Panc1 (cell line): ENCODE results near the gene OR10A4. TPM values are rescaled to one million over a fixed set of nuclear protein-coding genes. Genes with fewer than 3 reads are reported as not detected.
A peak's percentile ranks its signal among the peaks of the same experiment; 100 is the strongest.

Source experiments
- ATAC-seq: fragments of 200-7000 bp; cut with Tn5 transposase; 2 replicates; pipeline ENCODE4 v1.9.1; 2020; ENCODE audit warnings: mild to moderate bottlenecking, moderate library complexity
- BruUV-seq: library from RNA; stranded (reverse); fragments of 400-500 nt; replicated peaks from 2 replicates; lab custom pipeline; 2021; lab: Mats Ljungman, UMichigan
- CTCF ChIA-PET: fragments of 300-600 bp; sonication (Branson Sonifier 250); formaldehyde crosslinking; loops from one replicate; lab custom pipeline; 2022; ENCODE audit warnings: antibody characterized with exemption; lab: Charles Lee
- POLR2A ChIA-PET: fragments of 300-600 bp; sonication (Branson Sonifier 250); formaldehyde crosslinking; loops from one replicate; lab custom pipeline; 2022; ENCODE audit warnings: antibody characterized with exemption; lab: Charles Lee
- DNase-seq: peaks from one replicate; pipeline ENCODE4 v3.0.0-alpha.2; 2010; ENCODE audit warnings: low read depth, low spot score
- H3K27ac ChIP-seq: 2 replicates; pipeline ENCODE4 v1.5.1; 2011; ENCODE audit warnings: mild to moderate bottlenecking, low read length, inconsistent platforms
- H3K27me3 ChIP-seq: fragments of 200-500 bp; sonication (Bioruptor generic); 2 replicates; pipeline ENCODE4 v1.6.0; 2014; ENCODE audit warnings: low read length, inconsistent platforms; ENCODE audit not compliant: control insufficient read depth, insufficient read depth
- H3K36me3 ChIP-seq: fragments of 200-500 bp; sonication (Bioruptor generic); 2 replicates; pipeline ENCODE4 v1.5.1; 2014; ENCODE audit warnings: inconsistent platforms, mild to moderate bottlenecking, low read length, moderate library complexity; ENCODE audit not compliant: control insufficient read depth, insufficient read depth
- H3K4me1 ChIP-seq: 2 replicates; pipeline ENCODE4 v1.5.1; 2011; ENCODE audit warnings: inconsistent platforms, mild to moderate bottlenecking, low read length, moderate library complexity; ENCODE audit not compliant: control insufficient read depth, insufficient read depth
- H3K4me3 ChIP-seq, 2 experiments: 2 replicates each; pipeline ENCODE4 v1.5.1; 2011 to 2012; ENCODE audit warnings: low read depth in 2 of 2, low read length in 2 of 2, mild to moderate bottlenecking in 2 of 2, inconsistent platforms in 1 of 2, moderate library complexity in 1 of 2
- H3K9me3 ChIP-seq: fragments of 200-500 bp; sonication (Bioruptor generic); 2 replicates; pipeline ENCODE4 v1.5.1; 2014; ENCODE audit warnings: low read depth, mild to moderate bottlenecking, inconsistent platforms, low read length, moderate library complexity; ENCODE audit not compliant: control insufficient read depth, insufficient read depth
- POLR2AphosphoS5 ChIP-seq: IDR thresholded peaks from 2 replicates; pipeline ENCODE4 v1.6.1; 2012; ENCODE audit warnings: mild to moderate bottlenecking, low read depth, low read length, moderate library complexity
- REST ChIP-seq, 2 experiments: IDR thresholded peaks; 2 replicates each; pipeline ENCODE4 v1.6.1; 2011 to 2012; ENCODE audit warnings: low read depth in 2 of 2, control low read depth in 1 of 2, low read length in 1 of 2, mild to moderate bottlenecking in 1 of 2, moderate library complexity in 1 of 2; ENCODE audit not compliant: insufficient read depth in 1 of 2
- SIN3A ChIP-seq: IDR thresholded peaks from 2 replicates; pipeline ENCODE4 v1.6.1; 2012; ENCODE audit warnings: low read depth, mild to moderate bottlenecking, low read length, moderate library complexity, borderline replicate concordance; ENCODE audit not compliant: insufficient read depth
- TCF7L2 ChIP-seq: IDR thresholded peaks from 2 replicates; pipeline ENCODE4 v1.6.1; 2011; ENCODE audit warnings: mild to moderate bottlenecking, low read depth, low read length, inconsistent platforms
- in situ Hi-C: cut with HindIII; loops from 2 replicates; pipeline ENCODE4 v1.10.0; 2016; ENCODE audit warnings: low sequenced_read_pairs, low pct_unique_long_range_greater_than_20kb
- intact Hi-C: fragments of 100-400 bp; cut with micrococcal nuclease; formaldehyde crosslinking; loops from one replicate; pipeline ENCODE4 v1.10.0; 2022; ENCODE audit not compliant: unreplicated experiment
- total RNA-seq: library from RNA; stranded (reverse); gene quantifications from one replicate; pipeline ENCODE4 v1.2.1, GENCODE V29; 2021; ENCODE audit not compliant: unreplicated experiment
- TF ChIP-seq, protein P1 (sequence below): fragments of 450-650 bp; IDR thresholded peaks from 2 replicates; pipeline ENCODE4 v1.5.1; 2017; ENCODE audit warnings: mild to moderate bottlenecking

The OR10A4 gene
- total RNA-seq, 1 experiment from 2014 or later, result not detected

GRCh38 chr11:6927030-6927617, 50.7 kb downstream of the OR10A4 start:
- DNase-seq (peak; percentile 8), ATAC-seq (no peak; the same call in 1 of the 2 replicates)
- Histone ChIP-seq H3K4me1 (peaks cover 14% of the 10 kb centered on the region), H3K9me3 (no peaks in the 10 kb centered on the region), H3K36me3 (peaks cover 3% of the 10 kb centered on the region; the same call in 1 of the 2 replicates), H3K4me3 (peak overlapping the region; percentile 86 to 96), H3K27me3 (no peaks in the 10 kb centered on the region), H3K27ac (peak overlapping the region; percentile 90)
- ChIA-PET POLR2A (interaction anchor here (0.6 kb wide), 1 partner anchor 446 kb away, joined by 3 read pairs; the partner anchor contains the start of genes ARFIP2 and TIMM10B), CTCF (interaction anchor here (1.2 kb wide), 1 partner anchor 115 kb away, joined by 4 read pairs; no protein-coding TSS in a partner anchor)
- no TSS peak for BruUV-seq
- intact Hi-C loops (no loop called here), in situ Hi-C loops (no loop called here)
- TF ChIP-seq SIN3A, result no peak
- no peak for TF ChIP-seq TCF7L2
- no peak for TF ChIP-seq REST (IDR thresholded peaks at IDR 0.05; ENCODE audit: insufficient read depth in 1 of 2, low read depth in 2 of 2, low read length in 1 of 2)
- no peak for TF ChIP-seq POLR2AphosphoS5
- TF ChIP-seq, protein P1, sequence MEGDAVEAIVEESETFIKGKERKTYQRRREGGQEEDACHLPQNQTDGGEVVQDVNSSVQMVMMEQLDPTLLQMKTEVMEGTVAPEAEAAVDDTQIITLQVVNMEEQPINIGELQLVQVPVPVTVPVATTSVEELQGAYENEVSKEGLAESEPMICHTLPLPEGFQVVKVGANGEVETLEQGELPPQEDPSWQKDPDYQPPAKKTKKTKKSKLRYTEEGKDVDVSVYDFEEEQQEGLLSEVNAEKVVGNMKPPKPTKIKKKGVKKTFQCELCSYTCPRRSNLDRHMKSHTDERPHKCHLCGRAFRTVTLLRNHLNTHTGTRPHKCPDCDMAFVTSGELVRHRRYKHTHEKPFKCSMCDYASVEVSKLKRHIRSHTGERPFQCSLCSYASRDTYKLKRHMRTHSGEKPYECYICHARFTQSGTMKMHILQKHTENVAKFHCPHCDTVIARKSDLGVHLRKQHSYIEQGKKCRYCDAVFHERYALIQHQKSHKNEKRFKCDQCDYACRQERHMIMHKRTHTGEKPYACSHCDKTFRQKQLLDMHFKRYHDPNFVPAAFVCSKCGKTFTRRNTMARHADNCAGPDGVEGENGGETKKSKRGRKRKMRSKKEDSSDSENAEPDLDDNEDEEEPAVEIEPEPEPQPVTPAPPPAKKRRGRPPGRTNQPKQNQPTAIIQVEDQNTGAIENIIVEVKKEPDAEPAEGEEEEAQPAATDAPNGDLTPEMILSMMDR, result no peak

Other genes with a start within 250 kb of the OR10A4 start
- 2.2 TPM for gene DCHS1, start 220.8 kb upstream of the OR10A4 start, total RNA-seq
- gene MRPL17, start 193.3 kb upstream of the OR10A4 start, total RNA-seq, result 115 TPM
- gene OR2AG2, start 104.6 kb upstream of the OR10A4 start, total RNA-seq, result 0.18 TPM
- gene OR2AG1, start 93.6 kb upstream of the OR10A4 start, total RNA-seq, result not detected
- 0.15 TPM for gene OR6A2, start 76.9 kb upstream of the OR10A4 start, total RNA-seq
- gene OR10A5, start 30.9 kb upstream of the OR10A4 start, total RNA-seq, result not detected
- gene OR10A2, start 13.6 kb upstream of the OR10A4 start, total RNA-seq, result not detected
- gene OR2D2, start 15.9 kb downstream of the OR10A4 start, total RNA-seq, result 0.49 TPM
- gene OR2D3, start 44.4 kb downstream of the OR10A4 start, total RNA-seq, result not detected
- gene ZNF215, start 49.8 kb downstream of the OR10A4 start, total RNA-seq, result 12.8 TPM
- gene ZNF214, start 143.7 kb downstream of the OR10A4 start, total RNA-seq, result 3.0 TPM
- gene NLRP14, start 143.9 kb downstream of the OR10A4 start, total RNA-seq, result 0.08 TPM
- 0.10 TPM for gene RBMXL2, start 212.4 kb downstream of the OR10A4 start, total RNA-seq